HG02588 (cell line): ENCODE results near the gene GIMAP8.
"Not testable (repeated sequence)": the region's sequence is repeated elsewhere in the genome, so short reads cannot be mapped to it uniquely, and the experiment has no call there.

ENCODE experiments used
- ATAC-seq: cut with Tn5 transposase; IDR thresholded peaks from one replicate; pipeline ENCODE4 v1.9.1; 2021; ENCODE audit warnings: mild to moderate bottlenecking, moderate library complexity; ENCODE audit not compliant: unreplicated experiment

The GIMAP8 gene

GRCh38 chr7:150507947-150508602, 57.6 kb downstream of the GIMAP8 start:
- no peak for ATAC-seq

- ATAC-seq = no peak
Measured at GRCh38 chr7:150511048-150511447, 60.6 kb downstream of the GIMAP8 start.

- ATAC-seq = no peak
Measured at GRCh38 chr7:150513758-150514157, 63.3 kb downstream of the GIMAP8 start.

GRCh38 chr7:150514748-150515222, 64.4 kb downstream of the GIMAP8 start, which contains the start of gene GIMAP7:
Gene GIMAP7, plus strand, starts transcription at chr7:150514872. Its CDS starts 5,103 bp downstream, at chr7:150519975.
- ATAC-seq = peak; percentile 64

- no peak for ATAC-seq
Measured at GRCh38 chr7:150515248-150516147, 65.1 kb downstream of the GIMAP8 start.

- ATAC-seq = no peak
Measured at GRCh38 chr7:150516956-150517745, 66.7 kb downstream of the GIMAP8 start.

GRCh38 chr7:150519310-150519709, 68.9 kb downstream of the GIMAP8 start:
- no peak for ATAC-seq

GRCh38 chr7:150520145-150520544, 69.7 kb downstream of the GIMAP8 start:
- ATAC-seq = no peak

- not testable (repeated sequence) for ATAC-seq
Measured at GRCh38 chr7:150522931-150523330, 72.5 kb downstream of the GIMAP8 start.

GRCh38 chr7:150524018-150524417, 73.6 kb downstream of the GIMAP8 start:
- no peak for ATAC-seq
